GM21381 (cell line): Measurements from ENCODE around the gene STRN4.

ENCODE experiments used
- ATAC-seq: cut with Tn5 transposase; IDR thresholded peaks from one replicate; pipeline ENCODE4 v1.9.1; 2021; ENCODE audit warnings: mild to moderate bottlenecking, moderate library complexity; ENCODE audit not compliant: unreplicated experiment

STRN4 gene

GRCh38 chr19:46674416-46675178, 71.7 kb downstream of the STRN4 start:
- no peak for ATAC-seq

- no peak for ATAC-seq
Measured at GRCh38 chr19:46670813-46671212, 75.4 kb downstream of the STRN4 start.
